Suprapubic skin (tissue), 4 donors: ENCODE measurements around the gene GDAP1L1. TPM values are rescaled to one million over a fixed set of nuclear protein-coding genes. Genes with fewer than 3 reads are reported as not detected.

Experiments
- DNase-seq, 2 donors: peaks; one replicate each; pipeline ENCODE4 v3.0.0-alpha.2; 2019; ENCODE audit warnings: low spot score in 2 of 2
- H3K27ac ChIP-seq: fragments of 200-600 bp; sonication (generic); one replicate; pipeline ENCODE4 v1.5.1; 2019
- H3K27me3 ChIP-seq: fragments of 200-600 bp; sonication (generic); one replicate; pipeline ENCODE4 v1.5.1; 2019
- H3K36me3 ChIP-seq: fragments of 200-600 bp; sonication (generic); one replicate; pipeline ENCODE4 v1.5.1; 2019
- H3K4me1 ChIP-seq: fragments of 200-600 bp; sonication (generic); one replicate; pipeline ENCODE4 v1.5.1; 2019
- H3K4me3 ChIP-seq: fragments of 200-600 bp; sonication (generic); one replicate; pipeline ENCODE4 v1.5.1; 2019; ENCODE audit warnings: mild to moderate bottlenecking
- H3K9me3 ChIP-seq: fragments of 200-600 bp; sonication (generic); one replicate; pipeline ENCODE4 v1.5.1; 2019
- CTCF ChIP-seq, 2 donors: fragments of 200-600 bp in 1 of 2; fragments of 450-650 bp in 1 of 2; sonication (generic) in 1 of 2; IDR thresholded peaks; one replicate each; pipeline ENCODE4 v1.5.1; 2016 to 2019; ENCODE audit warnings: antibody characterized with exemption in 2 of 2, mild to moderate bottlenecking in 1 of 2, moderate library complexity in 1 of 2
- EP300 ChIP-seq: sonication (generic); formaldehyde crosslinking; IDR thresholded peaks from one replicate; pipeline ENCODE4 v1.6.1; 2017; ENCODE audit warnings: antibody characterized with exemption
- POLR2A ChIP-seq, 2 donors: fragments of 450-650 bp; IDR thresholded peaks; one replicate each; pipeline ENCODE4 v1.6.1; 2017; ENCODE audit warnings: antibody characterized with exemption in 2 of 2, mild to moderate bottlenecking in 2 of 2, moderate library complexity in 2 of 2
- POLR2AphosphoS5 ChIP-seq, 3 donors: sonication (generic); formaldehyde crosslinking; IDR thresholded peaks; one replicate each; pipeline ENCODE4 v1.6.1; 2017; ENCODE audit warnings: antibody characterized with exemption in 3 of 3
- WGBS: methylation state at CpG from one replicate; pipeline ENCODE4 v1.1.5; 2018; 5-methylcytosine and 5-hydroxymethylcytosine counted together
- total RNA-seq, 4 donors: library from RNA; depleted of rRNA; stranded (reverse); fragments of >200 nt; gene quantifications; one replicate each; pipeline ENCODE4 v1.1.0, GENCODE V29; 2016

The GDAP1L1 gene
- total RNA-seq, 4 donors from 2014 or later = not detected

- H3K27me3 ChIP-seq = peaks cover 5% of the 10 kb centered on the region
- no peak for DNase-seq
- H3K4me1 ChIP-seq = no peaks in the 10 kb centered on the region
- no peaks in the 10 kb centered on the region for H3K9me3 ChIP-seq
- 86% methylated on average over 8 of the region's 8 CpGs for WGBS
- no peak overlapping the region for H3K27ac ChIP-seq
- H3K36me3 ChIP-seq = no peaks in the 10 kb centered on the region
- no peak overlapping the region for H3K4me3 ChIP-seq
- TF ChIP-seq POLR2A (IDR thresholded peaks at IDR 0.05) (no peak), CTCF (IDR thresholded peaks at IDR 0.05) (no peak), POLR2AphosphoS5 (IDR thresholded peaks at IDR 0.05) (no peak), EP300 (no peak)
These were observed 7.0 kb downstream of the GDAP1L1 start for GRCh38 chr20:44254073-44254472.

GRCh38 chr20:44255942-44256341 lies 8.8 kb downstream of the GDAP1L1 start:
- no peak for TF ChIP-seq POLR2A (IDR thresholded peaks at IDR 0.05)
- no peak for TF ChIP-seq EP300
- no peak for TF ChIP-seq POLR2AphosphoS5 (IDR thresholded peaks at IDR 0.05)
- no peak for TF ChIP-seq CTCF (IDR thresholded peaks at IDR 0.05)
- no peaks in the 10 kb centered on the region for H3K27me3 ChIP-seq
- no peaks in the 10 kb centered on the region for H3K4me1 ChIP-seq
- H3K4me3 ChIP-seq = no peak overlapping the region
- H3K9me3 ChIP-seq = no peaks in the 10 kb centered on the region
- no peak for DNase-seq
- no peak overlapping the region for H3K27ac ChIP-seq
- WGBS = 92% methylated on average over 1 of the region's 1 CpG
- no peaks in the 10 kb centered on the region for H3K36me3 ChIP-seq

GRCh38 chr20:44256961-44257360 lies 9.9 kb downstream of the GDAP1L1 start:
- H3K9me3 ChIP-seq = no peaks in the 10 kb centered on the region
- H3K27me3 ChIP-seq = no peaks in the 10 kb centered on the region
- 94% methylated on average over 12 of the region's 21 CpGs for WGBS
- DNase-seq = no peak
- no peaks in the 10 kb centered on the region for H3K36me3 ChIP-seq
- H3K4me3 ChIP-seq = no peak overlapping the region
- H3K27ac ChIP-seq = no peak overlapping the region
- TF ChIP-seq EP300 (no peak), POLR2A (IDR thresholded peaks at IDR 0.05) (no peak), CTCF (IDR thresholded peaks at IDR 0.05) (no peak), POLR2AphosphoS5 (IDR thresholded peaks at IDR 0.05) (no peak)
- no peaks in the 10 kb centered on the region for H3K4me1 ChIP-seq

GRCh38 chr20:44258226-44258890 lies 11.2 kb downstream of the GDAP1L1 start:
- Histone ChIP-seq H3K9me3 (no peaks in the 10 kb centered on the region), H3K27ac (no peak overlapping the region), H3K36me3 (no peaks in the 10 kb centered on the region), H3K4me1 (no peaks in the 10 kb centered on the region), H3K27me3 (no peaks in the 10 kb centered on the region), H3K4me3 (no peak overlapping the region)
- 82% methylated on average over 16 of the region's 28 CpGs for WGBS
- DNase-seq = no peak
- no peak for TF ChIP-seq EP300
- no peak for TF ChIP-seq CTCF (IDR thresholded peaks at IDR 0.05)
- TF ChIP-seq POLR2A (IDR thresholded peaks at IDR 0.05) = no peak
- no peak for TF ChIP-seq POLR2AphosphoS5 (IDR thresholded peaks at IDR 0.05)

- H3K9me3 ChIP-seq = no peaks in the 10 kb centered on the region
- no peaks in the 10 kb centered on the region for H3K27me3 ChIP-seq
- TF ChIP-seq POLR2A (IDR thresholded peaks at IDR 0.05) = no peak
- no peak for TF ChIP-seq EP300
- TF ChIP-seq POLR2AphosphoS5 (IDR thresholded peaks at IDR 0.05) = no peak
- no peak for TF ChIP-seq CTCF (IDR thresholded peaks at IDR 0.05)
- no peaks in the 10 kb centered on the region for H3K4me1 ChIP-seq
- H3K4me3 ChIP-seq = no peak overlapping the region
- no peaks in the 10 kb centered on the region for H3K36me3 ChIP-seq
- no peak overlapping the region for H3K27ac ChIP-seq
- 63% methylated on average over 5 of the region's 5 CpGs for WGBS
- DNase-seq = no peak
These were observed 17.2 kb downstream of the GDAP1L1 start for GRCh38 chr20:44264287-44264686.
